ENCODE measurements around the gene SENP2. TPM values are rescaled to one million over a fixed set of nuclear protein-coding genes. Genes with fewer than 3 reads are reported as not detected.
"Not testable (repeated sequence)": the region's sequence is repeated elsewhere in the genome, so short reads cannot be mapped to it uniquely, and the experiment has no call there.

Gene SENP2
- total and polyA plus RNA-seq, 9 donors: 16.0 to 51.6 (median 43.5) TPM

DNA sequence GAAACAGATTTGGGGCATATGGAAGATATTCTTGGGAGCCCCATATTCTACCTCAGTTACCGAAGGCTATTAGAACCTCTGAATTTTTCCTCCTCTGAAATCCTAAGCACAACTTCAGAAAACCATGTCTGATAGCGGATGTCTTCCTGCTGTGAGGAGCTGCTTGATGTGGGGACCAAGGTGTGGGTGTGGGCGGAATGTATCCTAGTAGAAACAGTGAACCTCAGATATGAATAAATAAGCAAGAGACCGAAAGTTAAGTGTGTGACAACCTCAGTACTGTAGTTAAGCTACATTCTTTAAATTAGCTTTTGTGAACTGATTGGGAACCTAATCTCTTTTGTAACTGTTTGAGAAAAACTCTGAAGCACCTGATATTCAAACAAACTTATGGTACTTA lies 46.9 kb downstream of the SENP2 start:
- no peaks in the 10 kb centered on the region for H3K9me3 ChIP-seq
- WGBS, 3 donors: 92 to 94% (median 93%) methylated on average over 4 of the region's 4 CpGs
- no peak for TF ChIP-seq EP300 (IDR thresholded peaks at IDR 0.05)
- no peak for TF ChIP-seq POLR2A (IDR thresholded peaks at IDR 0.05)
- TF ChIP-seq CTCF (IDR thresholded peaks at IDR 0.05): no peak
- no peaks in the 10 kb centered on the region for H3K36me3 ChIP-seq
- intact Hi-C loops (cut with DNase I): no loop called here
- H3K27ac ChIP-seq: no peak overlapping the region
- H3K4me1 ChIP-seq (ENCODE audit: insufficient read depth): peaks cover 4% of the 10 kb centered on the region
- H3K27me3 ChIP-seq: no peaks in the 10 kb centered on the region
- H3K4me3 ChIP-seq: no peak overlapping the region
- no peak for DNase-seq

DNA sequence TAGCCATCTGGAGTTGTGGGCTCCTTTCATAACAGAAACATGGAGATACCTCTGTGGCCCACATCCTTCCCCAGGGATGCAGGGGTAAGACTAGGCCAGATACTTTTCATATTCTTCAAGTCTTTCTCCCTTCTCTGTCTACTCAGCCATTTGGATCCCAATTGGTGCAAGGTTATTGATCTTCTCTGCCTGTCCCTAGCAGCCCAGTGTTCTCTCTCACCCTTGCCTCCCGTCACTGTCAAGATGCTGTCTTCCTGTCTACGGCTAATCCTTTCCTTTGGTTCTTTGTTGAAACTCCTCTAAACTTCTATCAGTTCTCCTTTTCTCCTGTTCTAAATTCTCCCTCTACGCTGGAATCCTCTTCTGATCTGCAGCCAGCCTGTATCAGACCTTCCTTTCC lies 51.3 kb downstream of the SENP2 start:
- TF ChIP-seq CTCF (IDR thresholded peaks at IDR 0.05) (no peak), EP300 (IDR thresholded peaks at IDR 0.05) (no peak), POLR2A (IDR thresholded peaks at IDR 0.05) (no peak)
- Histone ChIP-seq H3K9me3 (no peaks in the 10 kb centered on the region), H3K27ac (no peak overlapping the region), H3K4me3 (no peak overlapping the region), H3K36me3 (no peaks in the 10 kb centered on the region), H3K27me3 (no peaks in the 10 kb centered on the region), H3K4me1 (ENCODE audit: insufficient read depth) (no peaks in the 10 kb centered on the region)
- intact Hi-C loops (cut with DNase I): no loop called here
- WGBS, 3 donors: 82 to 88% (median 87%) methylated on average over 3 of the region's 3 CpGs
- no peak for DNase-seq

DNA sequence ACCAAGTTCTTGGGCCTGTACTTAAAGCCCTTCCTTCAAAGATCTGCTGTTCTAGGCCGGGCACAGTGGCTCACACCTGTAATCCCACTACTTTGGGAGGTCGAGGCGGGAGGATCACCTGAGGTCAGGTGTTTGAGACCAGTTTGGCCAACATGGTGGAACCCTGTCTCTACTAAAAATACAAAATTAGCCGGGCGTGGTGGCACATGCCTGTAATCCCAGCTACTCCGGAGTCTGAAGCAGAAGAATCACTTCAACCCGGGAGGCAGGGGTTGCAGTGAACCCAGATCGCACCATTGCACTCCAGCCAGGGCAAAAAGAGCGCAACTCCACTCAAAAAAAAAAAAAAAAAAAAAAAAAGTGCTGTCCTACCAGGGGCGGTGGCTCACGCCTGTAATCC lies 52.6 kb downstream of the SENP2 start:
- intact Hi-C loops (cut with DNase I); H3K4me3 ChIP-seq; H3K4me1 ChIP-seq (ENCODE audit: insufficient read depth); H3K27me3 ChIP-seq; DNase-seq; H3K9me3 ChIP-seq; H3K27ac ChIP-seq; H3K36me3 ChIP-seq: not testable (repeated sequence)
- WGBS, 3 donors: 90 to 95% (median 91%) methylated on average over 11 of the region's 11 CpGs

- intact Hi-C loops (cut with DNase I): no loop called here
- Histone ChIP-seq H3K4me1 (ENCODE audit: insufficient read depth) (no peaks in the 10 kb centered on the region), H3K9me3 (no peaks in the 10 kb centered on the region), H3K27ac (no peak overlapping the region), H3K36me3 (no peaks in the 10 kb centered on the region), H3K27me3 (no peaks in the 10 kb centered on the region), H3K4me3 (no peak overlapping the region)
- no peak for DNase-seq
- TF ChIP-seq CTCF (IDR thresholded peaks at IDR 0.05) (no peak), EP300 (IDR thresholded peaks at IDR 0.05) (no peak), POLR2A (IDR thresholded peaks at IDR 0.05) (no peak)
- WGBS, 3 donors: 55 to 70% (median 69%) methylated on average over 7 of the region's 7 CpGs
These were observed 53.6 kb downstream of the SENP2 start for GRCh38 chr3:185639632-185640206.

DNA sequence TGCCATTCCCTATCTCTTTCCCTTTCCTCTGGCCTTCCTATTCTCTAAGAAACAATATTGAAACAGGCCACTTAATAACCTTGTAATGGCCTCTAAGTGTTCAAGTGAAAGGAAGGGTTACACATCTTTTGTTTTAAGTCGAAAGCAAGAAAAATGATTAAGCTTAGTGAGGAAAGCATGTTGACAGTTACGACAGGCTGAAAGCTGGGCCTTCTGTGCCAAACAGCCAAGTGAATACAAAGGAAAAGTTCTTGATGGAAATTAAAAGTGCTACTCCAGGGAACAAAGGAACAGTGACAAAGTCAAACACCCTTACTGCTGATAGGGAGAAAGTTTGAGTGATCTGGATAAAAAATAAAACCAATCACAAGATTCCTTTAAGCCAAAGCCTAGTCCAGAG lies 54.2 kb downstream of the SENP2 start:
- no peak overlapping the region for H3K27ac ChIP-seq
- 56 to 69% (median 64%) methylated on average over 2 of the region's 2 CpGs for whole genome bisulfite sequencing, 3 donors
- no peaks in the 10 kb centered on the region for H3K4me1 ChIP-seq (ENCODE audit: insufficient read depth)
- H3K36me3 ChIP-seq: no peaks in the 10 kb centered on the region
- DNase-seq: no peak
- no peaks in the 10 kb centered on the region for H3K27me3 ChIP-seq
- H3K9me3 ChIP-seq: no peaks in the 10 kb centered on the region
- H3K4me3 ChIP-seq: no peak overlapping the region
- TF ChIP-seq POLR2A (IDR thresholded peaks at IDR 0.05) (no peak), CTCF (IDR thresholded peaks at IDR 0.05) (no peak), EP300 (IDR thresholded peaks at IDR 0.05) (no peak)
- intact Hi-C loops (cut with DNase I): no loop called here

- H3K4me3 ChIP-seq; H3K4me1 ChIP-seq (ENCODE audit: insufficient read depth); H3K27me3 ChIP-seq; H3K9me3 ChIP-seq; intact Hi-C loops (cut with DNase I); DNase-seq; H3K36me3 ChIP-seq; H3K27ac ChIP-seq: not testable (repeated sequence)
- WGBS, 3 donors: 66 to 77% (median 73%) methylated on average over 17 of the region's 17 CpGs
These were observed 59.1 kb downstream of the SENP2 start for GRCh38 chr3:185645191-185645590.
